ENCODE results near the gene ASTN2.

- TF ChIP-seq GATA2 (IDR thresholded peaks at IDR 0.05; ENCODE audit: low read depth, low read length) (no peak), GATA3 (IDR thresholded peaks at IDR 0.05; ENCODE audit: low read depth, low read length) (no peak)
These were observed 268.9 kb downstream of the ASTN2 start for GRCh38 chr9:117145811-117146490.

Data from SH-SY5Y (cell line).